ENCODE measurements around the gene CCDC15.

DNA sequence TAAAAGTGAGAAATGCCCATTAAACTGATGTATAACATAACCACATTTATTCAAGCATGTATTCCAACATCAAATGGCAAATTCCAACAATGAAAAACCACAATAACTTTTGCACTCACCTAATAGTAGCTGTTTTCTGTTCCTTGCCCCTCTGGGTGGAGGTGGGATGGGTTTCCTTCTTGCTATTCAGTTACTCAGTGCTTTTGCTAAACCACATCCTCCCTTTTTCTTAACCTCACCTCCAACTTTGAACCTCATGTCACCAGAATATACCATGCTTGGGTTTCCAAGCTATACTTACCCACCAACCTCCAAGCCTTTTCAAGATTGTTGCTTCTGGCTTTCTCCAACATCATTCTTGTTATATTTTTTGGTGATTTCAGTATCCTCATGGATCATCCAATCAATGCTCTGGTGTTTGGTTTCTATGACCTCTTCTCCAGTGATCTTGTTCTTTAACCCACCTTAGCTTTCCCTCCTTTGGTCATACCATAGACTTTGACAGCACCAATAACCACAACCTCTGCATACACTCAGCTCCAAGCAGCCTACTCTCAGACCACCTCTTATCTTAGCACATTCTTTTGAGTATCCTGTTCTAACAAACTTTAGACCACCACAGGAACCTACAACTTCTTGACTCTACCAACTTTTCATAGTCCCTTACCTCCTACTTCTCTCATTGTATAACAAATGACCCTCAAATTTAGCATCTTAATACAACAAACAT, 3.2 kb upstream of the CCDC15 start:
- TF ChIP-seq, protein P1, sequence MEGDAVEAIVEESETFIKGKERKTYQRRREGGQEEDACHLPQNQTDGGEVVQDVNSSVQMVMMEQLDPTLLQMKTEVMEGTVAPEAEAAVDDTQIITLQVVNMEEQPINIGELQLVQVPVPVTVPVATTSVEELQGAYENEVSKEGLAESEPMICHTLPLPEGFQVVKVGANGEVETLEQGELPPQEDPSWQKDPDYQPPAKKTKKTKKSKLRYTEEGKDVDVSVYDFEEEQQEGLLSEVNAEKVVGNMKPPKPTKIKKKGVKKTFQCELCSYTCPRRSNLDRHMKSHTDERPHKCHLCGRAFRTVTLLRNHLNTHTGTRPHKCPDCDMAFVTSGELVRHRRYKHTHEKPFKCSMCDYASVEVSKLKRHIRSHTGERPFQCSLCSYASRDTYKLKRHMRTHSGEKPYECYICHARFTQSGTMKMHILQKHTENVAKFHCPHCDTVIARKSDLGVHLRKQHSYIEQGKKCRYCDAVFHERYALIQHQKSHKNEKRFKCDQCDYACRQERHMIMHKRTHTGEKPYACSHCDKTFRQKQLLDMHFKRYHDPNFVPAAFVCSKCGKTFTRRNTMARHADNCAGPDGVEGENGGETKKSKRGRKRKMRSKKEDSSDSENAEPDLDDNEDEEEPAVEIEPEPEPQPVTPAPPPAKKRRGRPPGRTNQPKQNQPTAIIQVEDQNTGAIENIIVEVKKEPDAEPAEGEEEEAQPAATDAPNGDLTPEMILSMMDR (IDR thresholded peaks at IDR 0.05), result no peak
- TF ChIP-seq EZH2 (IDR thresholded peaks at IDR 0.05; ENCODE audit: borderline replicate concordance, insufficient read depth, low read depth, low read length, poor library complexity, severe bottlenecking), result no peak

Data from B cell (primary cell).